ENCODE data around the gene C1orf116. TPM values are rescaled to one million over a fixed set of nuclear protein-coding genes. Genes with fewer than 3 reads are reported as not detected.

C1orf116 gene
- total and polyA plus RNA-seq, 10 donors, result 0.02 to 1.0 (median 0.27) TPM; not detected in 1

DNA sequence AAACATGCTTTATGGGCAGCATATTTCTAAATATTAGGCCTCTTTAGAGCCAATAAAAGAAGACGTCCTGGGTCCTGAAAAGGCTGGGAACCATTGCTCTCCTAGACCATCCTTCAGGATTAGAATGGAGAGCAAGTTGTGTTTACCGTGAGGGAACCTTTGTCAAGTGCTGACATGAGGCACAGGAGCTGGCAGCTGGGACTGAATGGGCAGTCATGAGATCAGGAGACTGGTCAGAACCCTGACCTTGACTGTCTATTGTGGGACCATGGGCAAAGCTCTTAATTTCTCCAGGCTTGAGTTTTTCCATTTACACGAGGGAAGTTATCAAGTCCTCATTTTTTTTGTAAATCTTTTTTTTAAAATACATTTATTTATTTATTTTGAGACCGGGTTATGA, 25.7 kb upstream of the C1orf116 start:
- TF ChIP-seq POLR2A (IDR thresholded peaks at IDR 0.05) (no peak), POLR2AphosphoS5 (IDR thresholded peaks at IDR 0.05) (no peak)
- TF ChIP-seq, protein P1, sequence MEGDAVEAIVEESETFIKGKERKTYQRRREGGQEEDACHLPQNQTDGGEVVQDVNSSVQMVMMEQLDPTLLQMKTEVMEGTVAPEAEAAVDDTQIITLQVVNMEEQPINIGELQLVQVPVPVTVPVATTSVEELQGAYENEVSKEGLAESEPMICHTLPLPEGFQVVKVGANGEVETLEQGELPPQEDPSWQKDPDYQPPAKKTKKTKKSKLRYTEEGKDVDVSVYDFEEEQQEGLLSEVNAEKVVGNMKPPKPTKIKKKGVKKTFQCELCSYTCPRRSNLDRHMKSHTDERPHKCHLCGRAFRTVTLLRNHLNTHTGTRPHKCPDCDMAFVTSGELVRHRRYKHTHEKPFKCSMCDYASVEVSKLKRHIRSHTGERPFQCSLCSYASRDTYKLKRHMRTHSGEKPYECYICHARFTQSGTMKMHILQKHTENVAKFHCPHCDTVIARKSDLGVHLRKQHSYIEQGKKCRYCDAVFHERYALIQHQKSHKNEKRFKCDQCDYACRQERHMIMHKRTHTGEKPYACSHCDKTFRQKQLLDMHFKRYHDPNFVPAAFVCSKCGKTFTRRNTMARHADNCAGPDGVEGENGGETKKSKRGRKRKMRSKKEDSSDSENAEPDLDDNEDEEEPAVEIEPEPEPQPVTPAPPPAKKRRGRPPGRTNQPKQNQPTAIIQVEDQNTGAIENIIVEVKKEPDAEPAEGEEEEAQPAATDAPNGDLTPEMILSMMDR (IDR thresholded peaks at IDR 0.05 in 8 of 11, conservative IDR thresholded peaks at IDR 0.05 in 3 of 11), result no peak
- H3K27me3 ChIP-seq (replicated peaks in 1 of 7), result no peaks in the 10 kb centered on the region
- peaks cover 0 to 72% (median 29%) of the 10 kb centered on the region in 6 donors for H3K4me1 ChIP-seq
- peak overlapping the region in 5 of 8 donors; percentile 58 to 96 (median 85) for H3K27ac ChIP-seq
- no peak overlapping the region for H3K4me3 ChIP-seq
- DNase-seq, result no peak
- intact Hi-C loops (cut with DNase I; ENCODE audit: low total_unique reads), result no loop called here
- peaks cover 0 to 68% (median 20%) of the 10 kb centered on the region in 6 donors for H3K36me3 ChIP-seq
- WGBS, 5 donors, result 80 to 92% (median 88%) methylated on average over 4 of the region's 4 CpGs
- no peaks in the 10 kb centered on the region for H3K9me3 ChIP-seq

DNA sequence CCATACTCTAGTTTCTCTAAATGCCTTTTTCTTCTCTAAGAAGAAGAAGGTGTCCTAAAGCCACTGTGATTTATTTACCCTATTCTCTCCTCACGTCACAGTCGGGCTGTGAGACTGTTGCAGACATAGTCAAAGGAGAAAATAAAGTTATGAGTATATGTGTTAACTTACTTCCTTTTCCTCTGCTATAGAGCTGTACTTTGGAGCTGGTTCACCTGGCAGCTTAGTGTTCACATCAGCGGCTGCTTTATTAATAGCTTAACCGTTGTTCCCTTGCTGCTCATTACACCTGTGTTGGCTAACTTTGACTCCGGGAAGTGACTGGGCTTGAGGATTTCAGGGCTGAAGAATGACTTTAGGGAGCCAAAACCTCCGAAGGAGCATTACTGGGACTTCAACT, 24.1 kb upstream of the C1orf116 start:
- Histone ChIP-seq H3K4me1 (peaks cover 5 to 82% (median 39%) of the 10 kb centered on the region in 6 donors), H3K27me3 (replicated peaks in 1 of 7) (no peaks in the 10 kb centered on the region), H3K27ac (peak overlapping the region in 4 of 8 donors; percentile 38 to 96 (median 77)), H3K4me3 (peak overlapping the region in 1 of 8 donors; percentile 99), H3K36me3 (peaks cover 0 to 52% (median 4%) of the 10 kb centered on the region in 6 donors), H3K9me3 (no peaks in the 10 kb centered on the region)
- no peak for DNase-seq
- intact Hi-C loops (cut with DNase I; ENCODE audit: low total_unique reads), result no loop called here
- 76 to 85% (median 84%) methylated on average over 6 of the region's 6 CpGs for WGBS, 5 donors
- no peak for TF ChIP-seq POLR2A (IDR thresholded peaks at IDR 0.05)
- TF ChIP-seq, protein P1 (IDR thresholded peaks at IDR 0.05 in 8 of 11, conservative IDR thresholded peaks at IDR 0.05 in 3 of 11), result no peak
- TF ChIP-seq POLR2AphosphoS5 (IDR thresholded peaks at IDR 0.05), result no peak

DNA sequence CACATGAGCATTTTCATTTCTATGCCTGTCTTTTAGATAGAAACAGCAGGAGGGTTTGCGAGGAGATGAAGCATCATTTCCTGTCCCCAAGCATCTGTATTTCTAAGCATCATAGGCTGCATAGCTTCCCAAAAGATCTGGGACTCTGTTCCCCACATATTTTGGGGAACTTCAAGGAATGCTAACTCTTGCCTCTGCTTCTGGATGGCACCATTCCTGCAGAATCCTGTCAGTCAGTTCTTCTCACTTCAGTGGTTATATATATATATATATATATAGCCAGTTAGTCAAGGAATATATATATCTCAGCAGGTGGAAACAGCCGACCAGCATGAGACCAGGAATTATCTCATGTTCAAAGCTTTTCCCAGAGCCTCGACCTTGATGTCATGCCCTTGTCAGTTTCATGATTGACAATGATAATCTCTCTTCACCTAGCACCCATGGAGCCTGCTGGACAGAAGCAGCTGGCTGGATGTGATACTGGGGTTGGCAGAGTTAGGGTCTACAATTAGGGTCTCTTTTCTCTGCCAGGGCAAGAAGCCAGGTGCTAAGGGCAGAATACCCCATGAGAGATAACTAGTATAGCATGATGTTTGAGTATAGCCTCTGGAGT, 22.9 kb upstream of the C1orf116 start:
- intact Hi-C loops (cut with DNase I; ENCODE audit: low total_unique reads), result no loop called here

DNA sequence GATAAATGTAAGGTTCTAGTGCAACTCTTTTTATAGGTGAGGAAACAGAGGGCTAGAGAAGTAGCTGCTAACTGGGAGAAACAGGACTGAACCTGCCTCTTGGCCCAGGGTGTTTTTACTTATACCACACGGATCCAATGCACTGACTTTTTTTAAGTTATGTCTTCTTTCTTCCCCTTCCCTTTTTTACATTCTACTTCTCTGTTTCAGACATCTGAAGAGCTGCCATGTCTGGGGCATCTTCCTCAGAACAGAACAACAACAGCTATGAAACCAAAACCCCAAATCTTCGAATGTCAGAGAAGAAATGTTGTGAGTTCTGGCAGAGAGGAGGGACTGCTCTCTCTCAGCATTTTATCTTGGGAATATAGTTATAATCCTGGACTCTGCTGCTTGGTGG, 21.9 kb upstream of the C1orf116 start:
- DNase-seq, result no peak
- WGBS, 5 donors, result 23 to 33% (median 31%) methylated on average over 2 of the region's 2 CpGs
- H3K27me3 ChIP-seq (replicated peaks in 1 of 7), result no peaks in the 10 kb centered on the region
- TF ChIP-seq POLR2A (IDR thresholded peaks at IDR 0.05) (no peak), POLR2AphosphoS5 (IDR thresholded peaks at IDR 0.05) (no peak)
- TF ChIP-seq, protein P1 (IDR thresholded peaks at IDR 0.05 in 8 of 11, conservative IDR thresholded peaks at IDR 0.05 in 3 of 11), result no peak
- H3K9me3 ChIP-seq, result no peaks in the 10 kb centered on the region
- H3K4me1 ChIP-seq, result peaks cover 15 to 84% (median 49%) of the 10 kb centered on the region in 6 donors
- H3K4me3 ChIP-seq, result peak overlapping the region in 2 of 8 donors; percentile 11 to 99
- intact Hi-C loops (cut with DNase I; ENCODE audit: low total_unique reads), result no loop called here
- H3K36me3 ChIP-seq, result peaks cover 0 to 35% (median under 1%) of the 10 kb centered on the region in 6 donors
- H3K27ac ChIP-seq, result peak overlapping the region; percentile 68 to 97 (median 94)

More for the DNA sequence above, 22.9 kb upstream of the C1orf116 start:
- H3K4me1 ChIP-seq, result peaks cover 12 to 90% (median 47%) of the 10 kb centered on the region in 6 donors
- H3K27ac ChIP-seq, result peak overlapping the region in 7 of 8 donors; percentile 86 to 97 (median 96)
- H3K27me3 ChIP-seq (replicated peaks in 1 of 7), result no peaks in the 10 kb centered on the region
- no peak for TF ChIP-seq POLR2AphosphoS5 (IDR thresholded peaks at IDR 0.05)
- TF ChIP-seq, protein P1 (IDR thresholded peaks at IDR 0.05 in 8 of 11, conservative IDR thresholded peaks at IDR 0.05 in 3 of 11), result no peak
- TF ChIP-seq POLR2A (IDR thresholded peaks at IDR 0.05), result no peak
- no peaks in the 10 kb centered on the region for H3K9me3 ChIP-seq
- H3K36me3 ChIP-seq, result peaks cover 0 to 43% (median 0%) of the 10 kb centered on the region in 6 donors
- H3K4me3 ChIP-seq, result peak overlapping the region in 2 of 8 donors; percentile 11 to 99
- DNase-seq, result no peak
- WGBS, 5 donors, result 66 to 80% (median 75%) methylated on average over 3 of the region's 3 CpGs

Measured in spleen (tissue), 11 donors.